ENCODE data around the gene PPP4R4.
A peak's percentile ranks its signal among the peaks of the same experiment; 100 is the strongest.

The PPP4R4 gene

GRCh38 chr14:94307410-94307992, 133.4 kb downstream of the PPP4R4 start:
- no peak overlapping the region for H3K4me3 ChIP-seq (ENCODE audit: low read depth, low read length)
- TF ChIP-seq CTCF (IDR thresholded peaks at IDR 0.05; ENCODE audit: borderline replicate concordance, insufficient read depth, low read depth, low read length): peak; percentile 17; the same call in 1 of the 2 replicates

- no peak for TF ChIP-seq CTCF (IDR thresholded peaks at IDR 0.05; ENCODE audit: borderline replicate concordance, insufficient read depth, low read depth, low read length)
- H3K4me3 ChIP-seq (ENCODE audit: low read depth, low read length): no peak overlapping the region
Observed at GRCh38 chr14:94309721-94310120, 135.6 kb downstream of the PPP4R4 start.

GRCh38 chr14:94310248-94310647, 136.1 kb downstream of the PPP4R4 start:
- TF ChIP-seq CTCF (IDR thresholded peaks at IDR 0.05; ENCODE audit: borderline replicate concordance, insufficient read depth, low read depth, low read length): no peak
- no peak overlapping the region for H3K4me3 ChIP-seq (ENCODE audit: low read depth, low read length)

GRCh38 chr14:94312481-94313246, 138.5 kb downstream of the PPP4R4 start:
- H3K4me3 ChIP-seq (ENCODE audit: low read depth, low read length): no peak overlapping the region
- no peak for TF ChIP-seq CTCF (IDR thresholded peaks at IDR 0.05; ENCODE audit: borderline replicate concordance, insufficient read depth, low read depth, low read length)

- no peak for TF ChIP-seq CTCF (IDR thresholded peaks at IDR 0.05; ENCODE audit: borderline replicate concordance, insufficient read depth, low read depth, low read length)
- H3K4me3 ChIP-seq (ENCODE audit: low read depth, low read length): no peak overlapping the region
Observed at GRCh38 chr14:94313991-94314655, 140.0 kb downstream of the PPP4R4 start.

GRCh38 chr14:94314890-94315289, 140.8 kb downstream of the PPP4R4 start:
- TF ChIP-seq CTCF (IDR thresholded peaks at IDR 0.05; ENCODE audit: borderline replicate concordance, insufficient read depth, low read depth, low read length): no peak
- no peak overlapping the region for H3K4me3 ChIP-seq (ENCODE audit: low read depth, low read length)

Measured in GM12875 (cell line).